HG03469 (cell line): ENCODE measurements around the gene YWHAG.
"Not testable (repeated sequence)": the region's sequence is repeated elsewhere in the genome, so short reads cannot be mapped to it uniquely, and the experiment has no call there.

Experiments
- ATAC-seq: cut with Tn5 transposase; IDR thresholded peaks from one replicate; pipeline ENCODE4 v1.9.1; 2021; ENCODE audit warnings: mild to moderate bottlenecking, moderate library complexity, moderate number of reproducible peaks; ENCODE audit not compliant: unreplicated experiment

YWHAG gene

GRCh38 chr7:76326646-76327233 lies 32.1 kb downstream of the YWHAG start:
- no peak for ATAC-seq

GRCh38 chr7:76325811-76326210 lies 33.0 kb downstream of the YWHAG start:
- ATAC-seq, result no peak

DNA sequence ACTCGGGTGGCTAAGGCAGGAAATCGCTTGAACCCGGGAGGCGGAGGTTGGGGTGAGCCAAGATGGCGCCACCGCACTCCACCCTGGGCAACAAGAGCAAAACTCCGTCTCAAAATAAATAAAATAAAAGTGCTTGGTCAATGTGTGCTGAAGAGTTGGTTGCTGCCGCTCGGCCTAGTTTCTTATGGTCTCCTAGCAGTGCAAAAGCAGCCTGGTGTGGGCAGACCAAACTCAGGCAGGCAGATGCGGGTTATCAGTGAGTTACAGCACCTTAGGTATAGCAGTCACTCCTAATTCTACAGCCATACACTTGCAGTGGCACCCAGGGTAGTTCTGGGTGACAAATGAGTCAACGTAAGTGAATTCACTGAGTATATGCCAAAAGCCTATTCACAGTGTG lies 33.7 kb downstream of the YWHAG start:
- no peak for ATAC-seq

DNA sequence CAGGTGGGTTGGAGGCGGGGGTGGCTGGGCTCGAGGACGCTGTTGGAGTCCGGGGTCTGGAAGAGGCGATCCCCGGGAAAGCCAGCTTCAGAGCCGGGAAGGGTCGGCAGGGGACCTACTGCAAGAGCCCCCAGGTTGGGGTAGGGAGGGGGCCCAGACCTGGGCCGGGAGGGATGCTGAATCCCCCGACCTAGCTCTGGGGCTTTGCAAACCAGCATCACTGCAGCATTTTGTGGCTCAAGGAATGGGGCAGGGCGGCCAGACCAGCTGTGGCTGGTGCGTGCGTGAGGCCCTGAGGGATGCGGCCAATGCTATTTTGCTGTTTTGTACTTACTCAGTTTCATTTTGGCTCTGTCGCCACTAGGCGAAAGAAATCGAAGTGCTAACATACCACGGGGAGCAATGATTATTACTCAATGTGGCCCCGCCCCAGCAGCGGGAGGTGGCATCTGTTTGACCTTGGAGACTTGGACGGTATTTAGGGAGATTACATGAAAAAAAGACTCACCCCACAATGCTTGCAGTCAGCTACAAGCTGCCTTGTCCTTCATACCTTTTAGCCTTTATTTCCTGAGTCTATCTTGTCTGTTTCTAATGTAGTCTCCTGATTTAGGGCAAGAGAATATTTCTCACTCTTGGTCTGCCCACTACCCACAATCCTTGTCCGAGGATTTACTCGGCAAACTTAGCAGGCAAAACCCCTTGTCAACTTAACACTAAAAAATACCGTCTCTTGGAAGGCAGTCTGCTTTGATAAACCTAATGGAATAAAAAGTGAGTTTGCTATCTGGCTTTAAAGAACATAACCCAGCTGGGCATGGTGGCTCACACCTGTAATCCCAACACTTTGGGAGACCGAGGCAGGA lies 40.1 kb downstream of the YWHAG start:
- peak; percentile 35 for ATAC-seq

- peak; percentile 86 for ATAC-seq
Measured at GRCh38 chr7:76317782-76318487, 40.9 kb downstream of the YWHAG start.

GRCh38 chr7:76316984-76317781 lies 41.6 kb downstream of the YWHAG start:
- ATAC-seq, result no peak

DNA sequence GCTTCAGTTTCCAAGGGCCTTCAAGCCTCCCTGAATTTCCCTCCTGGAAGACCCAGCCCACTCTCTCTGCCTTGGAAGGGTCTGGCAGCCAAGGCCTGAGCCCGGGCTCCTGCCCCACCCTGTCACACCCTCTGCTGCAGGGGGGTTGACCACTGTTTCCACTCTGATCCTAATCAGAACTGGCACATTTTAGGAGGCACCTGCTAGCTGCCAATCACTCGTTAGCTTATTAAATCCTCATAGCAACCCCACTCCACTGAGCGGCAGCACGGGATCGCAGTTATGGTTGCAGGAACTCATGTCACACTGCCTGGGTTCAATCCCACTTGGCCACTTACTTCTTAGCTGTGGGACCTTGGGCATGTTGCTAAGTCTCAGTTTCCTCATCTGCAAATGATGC lies 43.4 kb downstream of the YWHAG start:
- ATAC-seq, result no peak

GRCh38 chr7:76314740-76315139 lies 44.1 kb downstream of the YWHAG start:
- not testable (repeated sequence) for ATAC-seq

- ATAC-seq, result no peak
Measured at GRCh38 chr7:76314042-76314721, 44.6 kb downstream of the YWHAG start.

GRCh38 chr7:76311838-76312237 lies 47.0 kb downstream of the YWHAG start:
- ATAC-seq, result not testable (repeated sequence)

DNA sequence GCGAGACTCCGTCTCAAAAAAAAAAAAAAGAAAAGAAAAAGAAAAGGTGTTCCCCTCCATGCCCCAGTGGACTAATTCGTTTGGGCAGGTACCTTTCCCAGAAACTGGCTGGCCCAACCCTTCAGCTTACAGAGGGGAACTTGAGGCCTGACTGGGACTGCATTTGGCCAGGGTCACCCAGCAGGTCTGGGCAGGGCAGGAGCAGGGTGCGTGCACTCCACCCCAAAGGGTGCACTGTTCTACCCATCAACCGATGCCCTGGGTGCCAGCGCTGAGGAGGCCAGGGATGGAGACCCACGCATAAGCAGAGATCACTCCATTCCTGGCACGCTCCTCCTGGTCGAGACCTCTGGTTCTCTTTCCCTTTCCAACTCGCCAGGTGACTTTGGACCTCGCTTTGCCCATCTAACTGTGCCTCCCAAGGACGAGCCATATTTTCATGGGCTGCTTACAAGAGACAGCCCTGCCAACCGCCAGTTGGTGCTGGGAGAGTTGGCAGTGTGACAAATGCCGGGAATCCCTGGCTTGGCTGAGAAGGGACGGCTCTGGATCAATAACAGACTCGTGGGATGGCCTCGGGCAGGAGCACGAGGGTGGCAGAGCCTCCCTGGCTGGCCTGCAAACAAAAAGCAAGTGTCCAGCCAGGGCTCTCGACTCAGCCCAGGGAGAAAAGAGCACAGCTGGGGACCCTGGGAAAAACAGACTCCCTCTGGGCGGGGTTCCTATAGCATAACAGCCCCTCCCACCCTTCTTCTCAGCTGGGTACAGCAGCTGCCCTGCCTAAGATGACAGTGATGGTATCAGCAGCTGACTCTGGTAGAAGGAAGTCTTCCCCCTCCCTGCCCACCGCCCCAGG lies 48.5 kb downstream of the YWHAG start:
- ATAC-seq, result no peak

- ATAC-seq, result not testable (repeated sequence)
Measured at GRCh38 chr7:76309341-76310101, 49.3 kb downstream of the YWHAG start.

DNA sequence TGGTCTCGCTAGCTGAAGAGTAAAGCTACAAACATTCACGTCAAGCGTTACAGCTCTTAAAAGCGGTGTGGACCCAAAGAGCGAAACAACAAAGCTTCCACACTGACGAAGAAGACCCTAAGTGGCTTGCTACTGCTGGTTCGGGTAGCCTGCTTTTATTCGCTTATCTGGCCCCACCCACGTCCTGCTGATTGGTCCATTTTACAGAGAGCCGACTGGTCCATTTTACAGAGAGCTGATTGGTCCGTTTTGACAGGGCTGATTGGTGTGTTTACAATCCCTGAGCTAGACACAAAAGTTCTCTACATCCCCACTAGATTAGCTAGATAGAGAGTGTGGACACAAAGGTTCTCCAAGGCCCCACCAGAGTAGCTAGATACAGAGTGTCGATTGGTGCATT lies 49.9 kb downstream of the YWHAG start:
- ATAC-seq, result not testable (repeated sequence)

- ATAC-seq, result no peak
Measured at GRCh38 chr7:76304888-76305375, 53.9 kb downstream of the YWHAG start.

DNA sequence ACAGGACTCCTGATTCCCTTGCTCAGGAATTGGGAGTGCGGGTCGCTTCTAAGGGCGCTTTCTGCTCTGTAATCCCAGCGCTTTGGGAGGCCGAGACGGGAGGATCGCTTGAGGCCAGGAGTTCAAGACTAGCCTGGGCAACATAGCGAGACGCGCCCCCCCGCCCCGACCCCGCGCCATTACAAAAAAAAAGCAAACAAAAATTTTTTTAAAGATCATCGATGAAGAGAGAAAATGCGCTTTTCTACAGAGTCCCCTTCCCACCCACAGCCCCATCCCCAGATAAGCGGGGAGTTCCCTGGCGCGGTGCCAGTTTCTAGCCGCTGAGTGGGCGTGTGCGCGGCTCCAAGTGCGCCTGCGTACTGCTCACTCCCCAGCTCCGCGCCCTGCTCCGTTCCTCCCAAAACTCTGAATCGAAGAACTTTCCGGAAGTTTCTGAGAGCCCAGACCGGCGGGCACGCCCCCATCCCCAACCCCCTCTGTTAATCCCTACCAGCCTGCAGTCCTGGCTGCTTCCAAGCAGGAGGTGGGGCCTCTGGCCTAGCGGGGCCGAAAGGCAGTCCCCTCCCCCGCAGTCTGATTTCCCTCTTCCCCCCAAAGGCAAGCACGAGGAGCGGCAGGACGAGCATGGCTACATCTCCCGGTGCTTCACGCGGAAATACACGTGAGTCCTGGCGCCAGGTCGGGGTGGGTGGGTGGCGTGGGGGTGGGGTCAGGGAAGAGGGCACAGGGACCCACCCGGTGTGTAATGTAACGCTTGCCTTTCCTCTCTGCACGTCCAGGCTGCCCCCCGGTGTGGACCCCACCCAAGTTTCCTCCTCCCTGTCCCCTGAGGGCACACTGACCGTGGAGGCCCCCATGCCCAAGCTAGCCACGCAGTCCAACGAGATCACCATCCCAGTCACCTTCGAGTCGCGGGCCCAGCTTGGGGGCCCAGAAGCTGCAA lies 55.3 kb downstream of the YWHAG start:
- ATAC-seq, result no peak

GRCh38 chr7:76302347-76303201 lies 56.2 kb downstream of the YWHAG start, which contains the start of gene HSPB1:
HSPB1 (plus strand) TSS chr7:76302673; CDS start chr7:76302713, 40 bp downstream.
- peak; percentile 57 for ATAC-seq
